Neural crest cell (in vitro differentiated cells): ENCODE results near the gene ZNF823. TPM values are rescaled to one million over a fixed set of nuclear protein-coding genes. Genes with fewer than 3 reads are reported as not detected.

Experiments
- DNase-seq: peaks from one replicate; pipeline ENCODE4 v3.0.0; 2021; ENCODE audit warnings: low read depth, mixed read lengths, low spot score
- H3K27ac Mint-ChIP-seq: one replicate; pipeline ENCODE4 v1.8.0; 2021; ENCODE audit warnings: mild to moderate bottlenecking, mixed read lengths; ENCODE audit not compliant: unreplicated experiment
- H3K27me3 Mint-ChIP-seq: 2 replicates; pipeline ENCODE4 v1.8.0; 2021; ENCODE audit warnings: low read depth, mild to moderate bottlenecking, mixed read lengths
- H3K36me3 Mint-ChIP-seq: 2 replicates; pipeline ENCODE4 v1.8.0; 2021; ENCODE audit warnings: low read depth, mild to moderate bottlenecking, mixed read lengths
- H3K4me1 Mint-ChIP-seq: 2 replicates; pipeline ENCODE4 v1.8.0; 2021; ENCODE audit warnings: mixed read lengths
- H3K4me3 Mint-ChIP-seq: one replicate; pipeline ENCODE4 v1.8.0; 2021; ENCODE audit warnings: mild to moderate bottlenecking, mixed read lengths
- H3K9me3 Mint-ChIP-seq: 2 replicates; pipeline ENCODE4 v1.8.0; 2021; ENCODE audit warnings: mixed read lengths
- total RNA-seq: library from RNA; stranded (reverse); gene quantifications from 2 replicates; pipeline ENCODE4 v1.2.1, GENCODE V29; 2021
- TF ChIP-seq, protein P1 (sequence below): fragments of 200-600 bp; sonication (generic); conservative IDR thresholded peaks from 2 replicates; pipeline ENCODE4 v1.5.0; 2021; ENCODE audit warnings: antibody characterized with exemption, mild to moderate bottlenecking

Gene ZNF823
- total RNA-seq, 1 donor from 2014 or later: 8.8 TPM

DNA sequence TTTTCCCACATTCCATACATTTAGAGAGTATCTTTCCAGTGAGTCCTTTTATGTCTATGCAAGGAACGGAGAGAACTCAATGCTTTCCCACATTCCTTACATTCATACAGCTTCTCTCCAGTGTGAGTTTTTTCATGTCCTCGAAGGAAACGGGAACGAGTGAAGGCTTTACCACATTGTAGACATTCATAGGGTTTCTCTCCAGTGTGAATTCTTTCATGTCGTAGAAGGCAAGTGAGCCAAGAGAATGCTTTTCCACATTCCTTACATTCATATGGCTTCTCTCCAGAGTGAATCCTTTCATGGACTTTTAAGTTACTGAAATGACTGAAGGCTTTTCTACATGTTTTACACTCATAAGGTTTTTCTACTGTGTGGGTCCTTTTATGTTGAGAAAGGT lies 17.1 kb downstream of the ZNF823 start:
- TF ChIP-seq, protein P1, sequence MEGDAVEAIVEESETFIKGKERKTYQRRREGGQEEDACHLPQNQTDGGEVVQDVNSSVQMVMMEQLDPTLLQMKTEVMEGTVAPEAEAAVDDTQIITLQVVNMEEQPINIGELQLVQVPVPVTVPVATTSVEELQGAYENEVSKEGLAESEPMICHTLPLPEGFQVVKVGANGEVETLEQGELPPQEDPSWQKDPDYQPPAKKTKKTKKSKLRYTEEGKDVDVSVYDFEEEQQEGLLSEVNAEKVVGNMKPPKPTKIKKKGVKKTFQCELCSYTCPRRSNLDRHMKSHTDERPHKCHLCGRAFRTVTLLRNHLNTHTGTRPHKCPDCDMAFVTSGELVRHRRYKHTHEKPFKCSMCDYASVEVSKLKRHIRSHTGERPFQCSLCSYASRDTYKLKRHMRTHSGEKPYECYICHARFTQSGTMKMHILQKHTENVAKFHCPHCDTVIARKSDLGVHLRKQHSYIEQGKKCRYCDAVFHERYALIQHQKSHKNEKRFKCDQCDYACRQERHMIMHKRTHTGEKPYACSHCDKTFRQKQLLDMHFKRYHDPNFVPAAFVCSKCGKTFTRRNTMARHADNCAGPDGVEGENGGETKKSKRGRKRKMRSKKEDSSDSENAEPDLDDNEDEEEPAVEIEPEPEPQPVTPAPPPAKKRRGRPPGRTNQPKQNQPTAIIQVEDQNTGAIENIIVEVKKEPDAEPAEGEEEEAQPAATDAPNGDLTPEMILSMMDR: no peak
- DNase-seq: no peak
- Mint-ChIP-seq H3K9me3 (peaks cover 34% of the 10 kb centered on the region), H3K27ac (no peak overlapping the region), H3K36me3 (peaks cover 74% of the 10 kb centered on the region), H3K4me3 (no peak overlapping the region), H3K27me3 (no peaks in the 10 kb centered on the region), H3K4me1 (no peaks in the 10 kb centered on the region)

DNA sequence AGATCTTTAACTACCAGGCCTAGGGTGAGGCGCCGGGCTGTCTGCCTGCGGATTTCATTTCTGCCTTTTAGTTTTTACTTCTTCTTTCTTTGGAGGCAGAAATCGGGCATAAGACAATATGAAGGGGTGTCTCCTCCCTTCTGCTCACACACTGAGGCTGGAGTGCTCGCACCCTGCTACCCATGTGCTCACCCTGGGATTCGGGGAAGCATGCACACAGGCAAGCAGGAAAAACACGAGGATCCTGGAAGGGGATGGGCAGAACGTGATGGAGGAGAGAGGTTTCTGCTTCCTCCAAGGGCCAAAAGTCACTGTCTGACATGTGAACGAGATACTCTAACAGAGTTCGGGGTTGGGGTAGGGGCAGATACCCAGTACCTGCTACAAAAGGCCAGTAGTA lies 28.4 kb downstream of the ZNF823 start:
- Mint-ChIP-seq H3K4me1 (peaks cover 3% of the 10 kb centered on the region), H3K27me3 (no peaks in the 10 kb centered on the region), H3K9me3 (peaks cover 9% of the 10 kb centered on the region), H3K36me3 (no peaks in the 10 kb centered on the region), H3K4me3 (no peak overlapping the region), H3K27ac (no peak overlapping the region)
- TF ChIP-seq, protein P1: no peak
- no peak for DNase-seq

GRCh38 chr19:11708457-11708856 lies 30.3 kb downstream of the ZNF823 start:
- Mint-ChIP-seq H3K4me3 (no peak overlapping the region), H3K9me3 (peaks cover 2% of the 10 kb centered on the region), H3K27ac (peak overlapping the region; percentile 16), H3K36me3 (no peaks in the 10 kb centered on the region), H3K27me3 (no peaks in the 10 kb centered on the region), H3K4me1 (peaks cover 13% of the 10 kb centered on the region)
- TF ChIP-seq, protein P1: no peak
- no peak for DNase-seq

DNA sequence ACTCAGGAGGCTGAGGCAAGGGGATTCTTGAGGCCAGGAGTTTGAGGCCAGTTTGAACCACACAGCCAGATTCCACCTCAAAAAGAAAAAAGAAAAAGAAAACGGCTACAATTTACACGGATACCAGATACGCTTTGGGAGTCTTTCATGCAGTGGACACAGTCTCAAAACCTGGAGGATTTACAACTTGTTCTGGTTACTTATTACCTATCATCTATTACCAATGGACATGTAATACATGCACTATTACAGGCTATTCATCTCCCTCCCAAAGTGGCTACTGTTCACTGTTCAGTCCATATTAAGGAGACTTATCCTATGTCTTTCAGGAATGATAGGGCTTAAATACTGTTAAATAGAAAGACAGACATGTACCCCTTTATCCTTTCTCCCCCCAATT lies 33.3 kb downstream of the ZNF823 start:
- TF ChIP-seq, protein P1: no peak
- no peak for DNase-seq
- Mint-ChIP-seq H3K4me3 (no peak overlapping the region), H3K36me3 (no peaks in the 10 kb centered on the region), H3K4me1 (peaks cover 13% of the 10 kb centered on the region), H3K9me3 (no peaks in the 10 kb centered on the region), H3K27ac (no peak overlapping the region), H3K27me3 (no peaks in the 10 kb centered on the region)

DNA sequence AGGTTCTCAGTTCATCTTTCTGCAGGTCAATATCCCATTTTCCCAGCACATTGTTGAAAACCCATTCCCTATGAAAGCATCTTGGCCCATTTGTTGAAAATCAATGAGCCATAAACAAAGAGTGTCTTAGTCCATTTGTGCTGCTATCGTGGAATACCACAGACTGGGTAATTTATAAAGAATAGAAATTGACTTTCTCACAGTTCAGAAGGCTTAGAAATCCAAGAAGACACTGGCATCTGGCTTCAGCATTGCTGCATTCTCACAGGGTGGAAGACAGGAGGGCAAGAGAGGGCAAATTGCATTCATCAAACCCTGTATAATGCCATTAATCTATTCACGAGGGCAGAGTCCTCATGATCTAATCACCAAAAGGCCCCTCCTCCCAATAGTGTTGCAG lies 34.1 kb downstream of the ZNF823 start:
- H3K9me3 Mint-ChIP-seq: no peaks in the 10 kb centered on the region

More for the DNA sequence above, 34.1 kb downstream of the ZNF823 start:
- H3K4me1 Mint-ChIP-seq: peaks cover 17% of the 10 kb centered on the region
- TF ChIP-seq, protein P1: no peak
- H3K27ac Mint-ChIP-seq: no peak overlapping the region
- no peak overlapping the region for H3K4me3 Mint-ChIP-seq
- H3K27me3 Mint-ChIP-seq: no peaks in the 10 kb centered on the region
- DNase-seq: no peak
- no peaks in the 10 kb centered on the region for H3K36me3 Mint-ChIP-seq
